GM18499 (cell line): ENCODE results near the gene POLG2.

Source experiments
- ATAC-seq: cut with Tn5 transposase; IDR thresholded peaks from one replicate; pipeline ENCODE4 v1.9.1; 2021; ENCODE audit warnings: moderate number of reproducible peaks; ENCODE audit not compliant: insufficient read depth, unreplicated experiment

POLG2 gene

DNA sequence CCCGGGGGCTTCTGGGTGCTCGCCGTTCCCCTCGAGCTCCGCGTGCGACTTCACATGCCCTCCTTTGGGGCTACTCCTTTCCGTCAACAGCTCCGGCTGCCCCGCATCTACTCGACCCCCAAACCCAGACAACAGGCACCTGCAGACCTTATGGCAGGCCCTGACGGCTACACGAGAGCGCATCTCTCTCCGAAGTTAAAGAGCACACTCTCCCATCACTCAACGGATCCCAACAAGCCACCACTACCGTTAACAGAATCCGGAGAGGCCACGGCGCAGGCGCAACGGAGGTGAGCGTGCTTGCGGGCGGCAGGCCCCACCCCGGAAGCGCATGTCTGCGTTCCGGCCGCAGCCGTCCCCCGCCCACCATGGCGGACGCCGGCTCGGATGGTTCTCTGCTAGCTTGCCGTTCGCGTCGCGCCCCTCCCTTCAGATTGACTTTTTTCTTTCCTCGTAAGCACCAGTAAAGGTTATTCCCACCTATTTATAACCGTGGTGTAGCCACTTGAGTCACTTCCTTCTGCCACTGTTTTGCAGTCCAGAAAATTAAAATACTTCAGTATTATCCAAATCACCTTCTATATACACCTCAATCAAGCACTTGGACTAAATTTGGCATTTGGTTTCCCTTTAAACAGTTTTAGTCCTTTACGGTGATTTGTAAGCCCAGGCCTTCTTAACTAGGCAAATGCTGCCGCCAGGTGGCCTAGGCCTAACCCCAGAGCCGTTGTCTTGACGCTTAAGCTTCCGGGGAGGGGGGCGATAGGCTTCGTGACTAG lies at the start of gene POLG2:
TSS of gene POLG2 (minus strand) at position 269 of the 779 bp plus-strand sequence. CDS start at position 183, 86 bp downstream.
- ATAC-seq: peak; percentile 46

DNA sequence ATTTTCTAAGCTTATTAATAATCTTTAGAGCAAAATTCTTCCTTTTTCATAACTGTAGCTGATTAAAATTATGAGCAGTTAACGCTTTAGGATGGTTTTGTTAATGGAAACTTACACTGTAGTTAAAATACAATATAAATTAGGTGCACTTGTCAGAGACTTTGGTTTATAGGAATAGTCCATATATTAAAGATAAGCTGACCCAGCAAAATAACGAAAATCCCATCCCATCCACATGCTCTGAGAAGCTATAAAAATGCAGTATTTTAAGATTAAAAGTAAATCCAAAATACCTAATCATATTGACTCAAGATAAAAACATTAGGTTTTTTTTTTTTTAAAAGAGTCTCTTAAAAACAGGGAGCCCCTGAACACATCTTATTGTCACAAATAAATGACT lies 47.9 kb upstream of the POLG2 start:
- ATAC-seq: no peak

DNA sequence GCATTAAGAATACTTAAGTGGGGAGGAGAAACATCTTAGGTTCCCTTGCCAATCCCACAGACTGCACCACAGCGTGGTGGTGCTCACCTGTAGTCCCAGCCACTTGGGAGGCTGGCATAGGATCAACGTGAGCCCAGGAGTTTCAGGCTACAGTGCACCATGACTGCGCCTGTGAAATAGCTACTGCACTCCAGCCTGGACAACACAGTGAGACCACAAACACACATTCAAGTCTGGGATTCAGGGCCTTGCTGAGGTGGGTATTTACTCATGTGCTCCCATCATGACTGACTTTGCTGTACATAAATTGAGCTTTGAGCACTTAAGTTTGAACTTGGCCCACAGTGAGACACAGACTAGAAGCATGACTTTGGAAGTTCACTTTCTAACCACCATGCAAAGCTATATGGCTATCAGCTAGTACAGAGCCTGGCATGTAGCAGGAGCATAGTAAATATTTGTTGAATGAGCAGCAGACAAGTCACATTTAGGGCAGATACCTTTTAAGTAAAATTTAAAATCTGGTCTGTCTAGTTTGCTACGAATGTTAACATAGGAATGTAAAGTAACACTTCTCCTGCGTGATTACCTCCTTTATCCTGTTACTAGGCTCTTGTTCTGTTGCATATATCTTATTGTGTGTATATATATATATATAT lies 43.4 kb upstream of the POLG2 start:
- no peak for ATAC-seq

DNA sequence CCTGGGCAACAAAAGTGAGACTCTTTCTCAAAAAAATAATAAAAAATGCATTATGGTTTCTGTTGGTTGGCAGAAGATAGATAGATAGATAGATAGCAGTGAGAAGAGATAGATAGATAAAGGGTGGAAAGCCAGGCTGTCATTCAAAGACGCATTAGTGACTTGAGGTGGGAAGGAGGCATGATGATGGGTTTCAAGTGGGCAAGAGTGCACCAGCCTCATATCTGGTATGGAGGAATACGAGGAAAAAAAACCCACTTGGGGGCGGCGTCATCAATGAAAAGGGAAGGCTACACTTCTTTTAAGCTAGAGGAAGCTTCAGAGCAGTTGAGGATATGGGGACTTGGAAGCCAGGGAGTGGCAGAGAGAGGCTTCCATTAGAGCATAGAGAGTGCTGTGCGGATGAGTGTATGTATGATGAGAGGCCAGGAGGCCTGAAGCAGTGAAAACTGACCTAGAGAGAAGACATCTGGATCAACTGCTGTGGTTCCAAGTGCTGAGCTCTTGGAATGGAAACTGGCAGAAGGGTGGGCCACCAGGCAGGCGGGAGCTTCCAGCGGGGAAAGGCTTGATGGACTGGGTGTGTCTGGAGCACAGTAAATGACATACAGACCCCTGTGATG lies 41.8 kb upstream of the POLG2 start:
- ATAC-seq: no peak

DNA sequence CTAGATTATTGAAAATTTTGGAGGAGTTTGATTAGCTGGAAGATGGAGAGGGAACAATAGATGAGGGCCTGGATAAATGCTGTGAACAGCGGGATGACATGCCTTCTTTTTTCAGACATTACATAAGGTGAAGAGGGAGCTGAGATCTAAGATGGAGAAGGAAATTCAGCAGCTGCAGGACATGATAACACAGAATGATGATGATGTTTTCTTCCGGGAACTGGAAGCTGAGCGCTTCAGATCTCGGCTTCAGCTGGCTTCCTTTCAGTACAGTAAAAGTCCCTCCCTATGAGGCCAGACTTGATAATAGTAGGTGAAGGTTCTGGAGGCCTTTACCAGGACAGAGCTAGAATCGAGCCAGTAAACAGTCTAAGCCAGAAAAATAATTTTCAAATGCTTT lies 40.6 kb upstream of the POLG2 start:
- no peak for ATAC-seq

DNA sequence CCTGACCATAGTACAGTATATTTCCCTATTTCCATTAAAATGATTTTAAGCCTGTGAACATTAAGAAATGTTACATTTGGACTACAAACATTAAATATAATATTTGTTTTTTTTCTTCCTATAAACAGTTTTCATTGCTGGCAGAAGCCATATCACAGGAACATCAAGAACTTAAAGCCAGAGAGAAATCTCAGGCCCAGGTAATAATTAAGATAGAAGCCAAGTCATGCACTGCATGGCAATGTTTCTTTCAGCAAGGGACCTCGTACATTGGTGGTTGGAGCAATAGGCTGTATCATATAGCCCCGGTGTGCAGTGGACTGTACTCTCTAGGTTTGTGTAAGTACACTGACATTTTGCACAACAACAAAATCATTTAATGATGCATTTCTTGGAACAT lies 40.1 kb upstream of the POLG2 start:
- ATAC-seq: no peak

DNA sequence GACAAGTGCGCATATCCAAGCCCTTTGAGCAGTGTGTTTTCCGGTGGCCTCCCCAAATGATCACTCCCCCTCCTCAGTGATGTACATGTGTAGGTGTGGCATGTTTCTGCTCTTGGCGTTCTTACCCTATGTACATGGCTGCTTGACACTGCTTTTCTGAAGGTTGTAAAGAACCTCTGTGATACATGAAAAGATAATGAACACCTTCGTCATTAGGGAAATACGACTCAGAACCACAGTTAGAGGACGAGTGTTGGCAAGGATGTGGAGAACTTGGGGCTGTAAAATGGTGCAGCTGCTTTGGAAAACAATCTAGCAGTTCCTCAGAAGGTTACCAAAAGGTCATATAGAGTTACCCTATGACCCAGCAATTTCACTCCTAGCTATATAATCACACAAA lies 38.5 kb upstream of the POLG2 start:
- ATAC-seq: no peak

DNA sequence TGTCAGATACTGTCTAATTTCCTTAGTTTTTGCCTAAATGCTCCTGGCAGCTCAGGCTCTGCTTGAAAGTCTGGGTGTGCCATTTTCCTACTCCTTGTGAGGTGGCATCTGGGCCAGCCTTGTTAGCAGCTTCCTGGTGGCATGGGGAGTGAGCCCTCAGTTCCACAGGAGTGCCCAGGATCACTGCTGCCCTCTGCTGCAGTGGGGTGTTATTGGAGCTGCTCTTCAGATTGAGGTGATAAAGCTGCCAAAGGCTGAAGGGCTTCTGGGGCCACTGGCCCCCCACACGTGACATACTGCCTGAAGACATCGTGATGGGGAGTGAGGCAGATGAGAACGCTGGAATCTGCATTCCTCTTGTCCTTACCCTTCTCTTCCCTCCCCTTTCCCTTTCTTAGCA lies 37.3 kb upstream of the POLG2 start:
- ATAC-seq: no peak

DNA sequence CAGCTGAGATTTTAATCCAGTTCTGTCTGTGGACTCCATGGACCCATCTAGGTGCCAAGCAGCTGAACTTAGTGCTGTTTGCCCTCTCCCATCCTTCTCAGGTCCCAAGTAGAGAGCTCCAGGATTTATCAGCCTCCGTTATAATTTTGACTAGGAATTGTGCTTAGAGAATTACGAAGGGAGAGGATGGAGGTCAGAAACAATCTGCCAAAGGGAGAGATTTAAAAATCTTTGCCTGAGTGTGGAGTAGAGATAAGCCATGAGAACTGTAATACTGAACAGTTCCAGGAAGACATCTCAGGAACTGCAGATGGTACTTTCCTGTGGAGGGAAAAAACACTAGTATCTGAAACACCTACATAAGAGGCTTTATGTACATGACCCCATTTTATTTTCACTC lies 36.9 kb upstream of the POLG2 start:
- no peak for ATAC-seq

DNA sequence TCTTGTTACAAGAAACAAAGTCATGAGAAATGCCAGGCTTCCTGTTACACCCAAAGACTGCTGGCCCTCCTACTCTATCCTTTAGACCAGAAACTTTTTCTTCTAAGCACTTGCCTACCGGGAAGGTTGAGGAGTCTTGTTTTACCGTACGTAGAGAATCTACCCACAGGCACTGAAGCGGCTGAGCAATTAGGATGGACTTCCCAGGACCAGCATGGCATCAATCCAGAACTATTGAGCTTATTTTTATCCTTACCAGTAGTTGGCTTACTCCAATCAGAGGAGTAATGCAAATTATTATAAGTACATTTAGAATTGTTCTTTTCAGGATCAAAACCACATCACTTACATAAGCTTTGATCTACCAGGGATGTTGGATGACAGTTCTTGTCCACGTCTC lies 35.6 kb upstream of the POLG2 start:
- ATAC-seq: no peak

DNA sequence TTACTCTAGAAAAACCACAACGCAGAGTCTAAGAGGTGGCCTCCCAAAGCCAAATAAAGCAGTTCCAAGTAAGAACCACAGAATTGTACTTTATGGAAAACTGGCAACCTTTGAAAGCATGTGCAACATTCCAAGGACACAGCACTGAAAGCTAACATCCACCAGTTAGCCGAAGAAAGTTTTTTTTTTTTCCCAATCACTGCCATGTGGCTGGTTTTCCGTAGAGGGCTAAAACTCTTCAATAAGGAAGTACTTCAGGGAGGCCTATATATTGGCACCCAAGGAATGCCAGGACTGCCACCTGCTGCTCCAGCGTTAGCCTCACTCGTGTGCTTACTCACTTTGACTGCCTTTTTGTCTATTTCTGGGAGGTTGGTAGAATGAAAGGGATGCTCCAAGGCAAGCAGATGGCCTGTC lies 35.1 kb upstream of the POLG2 start:
- ATAC-seq: no peak

DNA sequence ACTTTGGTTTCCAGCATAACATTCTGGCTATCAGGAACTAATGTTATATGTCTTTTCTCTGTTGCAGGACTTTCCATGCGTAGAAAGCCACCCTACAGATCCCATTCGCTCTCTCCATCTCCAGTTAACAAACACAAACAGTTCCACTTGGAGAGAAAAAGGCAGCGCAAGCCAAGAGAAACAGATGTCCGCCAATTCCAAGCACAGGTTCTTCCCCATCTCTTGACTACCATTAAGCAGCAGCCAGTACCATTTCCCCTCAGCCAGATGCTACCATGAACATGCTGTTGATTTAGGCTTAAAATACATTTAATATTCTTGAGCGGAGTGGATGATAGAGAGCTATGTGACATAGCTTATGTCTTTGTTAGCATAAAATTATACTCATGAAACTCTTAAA lies 32.4 kb upstream of the POLG2 start:
- ATAC-seq: no peak

DNA sequence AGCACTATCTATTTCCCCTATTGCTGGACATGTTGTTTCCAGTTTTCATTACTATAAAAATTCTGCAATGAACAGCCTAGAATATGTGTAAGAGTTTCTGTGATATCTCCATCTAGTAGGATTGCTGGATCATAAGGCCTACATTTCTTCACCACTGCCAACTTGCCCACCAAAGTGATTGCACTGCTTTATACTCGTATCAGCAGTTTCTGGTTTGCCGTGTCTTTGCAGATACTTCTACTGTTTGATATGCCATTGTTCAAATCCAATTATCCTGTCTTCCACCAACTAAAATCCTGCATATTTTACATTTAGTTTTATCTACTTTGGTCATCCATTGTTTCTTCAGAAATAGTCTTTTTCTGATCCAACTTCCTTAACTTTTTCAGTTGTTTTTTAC lies 31.1 kb upstream of the POLG2 start:
- no peak for ATAC-seq

DNA sequence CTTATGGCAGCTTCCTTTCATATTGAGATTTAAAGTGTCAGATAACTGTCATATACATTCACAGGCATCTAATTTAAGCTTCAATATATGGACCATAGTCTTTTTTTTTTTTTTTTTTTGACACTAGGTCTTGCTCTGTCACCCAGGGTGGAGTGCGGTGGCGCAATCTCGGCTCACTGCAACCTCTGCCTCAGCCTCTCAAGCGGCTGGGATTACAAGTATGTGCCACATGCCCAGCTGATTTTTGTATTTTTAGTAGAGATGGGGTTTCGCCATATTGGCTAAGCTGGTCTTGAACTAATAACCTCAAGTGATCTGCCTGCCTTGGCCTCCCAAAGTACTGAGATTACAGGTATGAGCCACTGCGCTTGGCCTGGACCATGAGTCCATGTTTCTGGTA lies 23.5 kb upstream of the POLG2 start:
- no peak for ATAC-seq

DNA sequence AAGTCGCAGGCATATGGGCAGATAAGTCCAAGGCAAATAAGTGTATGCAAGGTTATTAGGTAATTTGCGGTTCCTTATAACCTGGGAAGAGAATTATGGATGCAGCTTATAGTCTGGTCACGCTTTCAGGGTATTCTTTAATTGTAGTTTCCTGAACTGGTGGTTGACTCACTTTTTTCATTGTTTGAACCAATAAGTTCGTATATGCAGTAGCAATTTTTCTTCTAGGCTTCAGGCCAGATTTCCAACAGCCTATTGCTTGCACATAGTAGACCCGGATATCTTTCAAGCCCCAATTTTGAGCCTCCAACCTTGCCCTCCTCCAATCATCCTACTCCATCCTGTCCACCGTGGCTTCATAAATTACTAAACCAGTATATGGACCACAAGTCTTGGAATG lies 22.7 kb upstream of the POLG2 start:
- ATAC-seq: no peak

DNA sequence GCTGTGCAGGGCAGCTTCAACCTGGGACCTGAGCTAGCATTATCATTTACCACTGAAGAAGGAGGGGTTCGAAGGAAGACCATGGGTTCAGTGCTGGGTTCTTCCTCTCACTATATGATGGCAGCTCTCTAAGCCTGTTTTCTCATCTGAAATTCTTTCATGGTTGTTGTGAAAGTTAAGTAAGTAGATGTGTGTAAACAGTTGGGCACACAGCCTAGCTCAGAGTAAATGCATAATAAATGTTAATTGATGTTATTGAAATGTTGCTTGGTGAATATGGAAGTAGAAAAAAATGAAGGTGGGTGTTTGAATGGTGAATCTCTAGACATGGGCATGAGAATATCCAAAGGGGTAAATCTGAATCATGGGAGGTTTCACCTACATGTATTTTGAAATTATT lies 19.0 kb upstream of the POLG2 start:
- ATAC-seq: no peak

DNA sequence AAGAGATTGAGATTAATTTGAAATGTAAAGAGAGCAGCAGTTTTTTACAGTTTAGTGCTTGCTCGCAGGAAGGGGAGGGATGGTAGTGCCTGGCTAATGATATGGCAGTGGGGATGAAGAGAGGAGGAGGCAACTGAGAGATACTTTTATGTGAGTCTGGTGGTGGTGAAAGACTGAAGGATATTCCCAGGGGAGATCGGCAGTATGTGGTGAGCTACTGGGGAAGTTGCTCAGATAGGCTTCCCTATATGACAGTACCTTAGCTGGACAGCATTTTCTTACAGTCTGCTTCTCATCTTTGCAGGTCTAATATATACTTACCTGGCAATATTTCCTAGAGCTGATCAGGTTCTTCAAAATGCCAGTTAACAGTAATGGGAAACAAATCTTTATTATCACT lies 18.6 kb upstream of the POLG2 start:
- no peak for ATAC-seq

DNA sequence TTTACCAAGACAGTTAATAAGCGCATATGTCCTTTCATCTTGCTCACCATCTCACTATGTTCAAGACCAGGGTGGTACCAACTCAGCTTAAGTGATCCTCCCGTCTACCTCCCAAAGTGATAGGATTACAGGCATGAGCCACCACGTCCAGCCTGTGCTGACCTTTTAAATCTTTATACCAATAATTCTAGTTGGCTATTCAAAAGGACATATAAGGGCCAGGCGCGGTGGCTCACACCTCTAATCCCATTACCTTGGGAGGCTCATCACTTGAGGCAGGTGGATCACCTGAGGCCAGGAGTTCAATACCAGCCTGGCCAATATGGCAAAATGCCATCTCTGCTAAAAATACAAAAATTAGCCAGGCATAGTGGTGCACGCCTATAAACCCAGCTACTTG lies 12.3 kb upstream of the POLG2 start:
- ATAC-seq: no peak

DNA sequence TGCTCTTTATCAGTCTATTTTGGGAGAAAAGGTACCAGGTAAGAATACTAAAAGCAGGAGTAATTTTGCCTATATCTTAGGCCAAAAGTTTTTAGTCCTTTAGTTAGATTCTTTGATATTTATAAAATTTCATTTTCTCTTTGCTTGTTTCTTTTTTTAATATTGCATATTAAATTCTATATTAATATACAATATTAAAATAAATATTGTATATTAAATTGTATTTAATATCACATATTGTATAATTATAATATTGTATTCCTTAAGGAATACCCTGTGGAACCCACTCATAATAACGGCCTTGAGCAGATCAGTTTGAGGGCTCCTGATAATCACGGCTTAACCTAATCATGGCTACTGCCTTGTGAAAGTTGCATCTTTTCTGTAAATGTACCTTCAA lies 11.8 kb upstream of the POLG2 start:
- no peak for ATAC-seq

DNA sequence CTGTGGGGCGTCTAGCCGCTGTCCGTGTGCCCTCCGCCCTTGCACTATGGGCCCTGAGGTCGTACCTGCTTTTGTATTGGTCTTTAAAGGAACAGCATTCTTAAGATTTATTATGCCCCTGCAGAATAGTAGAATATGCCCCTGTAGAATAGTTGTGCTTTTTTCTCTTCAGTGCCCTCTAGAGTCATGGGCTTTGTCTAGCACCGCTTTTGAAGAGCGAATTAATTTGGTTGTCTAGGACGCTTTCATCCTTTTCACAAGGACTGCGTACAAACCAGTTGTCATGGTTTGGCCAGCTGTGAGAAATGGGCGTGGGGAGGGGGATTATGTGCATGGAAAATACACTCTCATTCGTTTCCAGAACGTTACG lies 10.5 kb upstream of the POLG2 start:
- peak; percentile 14 for ATAC-seq

DNA sequence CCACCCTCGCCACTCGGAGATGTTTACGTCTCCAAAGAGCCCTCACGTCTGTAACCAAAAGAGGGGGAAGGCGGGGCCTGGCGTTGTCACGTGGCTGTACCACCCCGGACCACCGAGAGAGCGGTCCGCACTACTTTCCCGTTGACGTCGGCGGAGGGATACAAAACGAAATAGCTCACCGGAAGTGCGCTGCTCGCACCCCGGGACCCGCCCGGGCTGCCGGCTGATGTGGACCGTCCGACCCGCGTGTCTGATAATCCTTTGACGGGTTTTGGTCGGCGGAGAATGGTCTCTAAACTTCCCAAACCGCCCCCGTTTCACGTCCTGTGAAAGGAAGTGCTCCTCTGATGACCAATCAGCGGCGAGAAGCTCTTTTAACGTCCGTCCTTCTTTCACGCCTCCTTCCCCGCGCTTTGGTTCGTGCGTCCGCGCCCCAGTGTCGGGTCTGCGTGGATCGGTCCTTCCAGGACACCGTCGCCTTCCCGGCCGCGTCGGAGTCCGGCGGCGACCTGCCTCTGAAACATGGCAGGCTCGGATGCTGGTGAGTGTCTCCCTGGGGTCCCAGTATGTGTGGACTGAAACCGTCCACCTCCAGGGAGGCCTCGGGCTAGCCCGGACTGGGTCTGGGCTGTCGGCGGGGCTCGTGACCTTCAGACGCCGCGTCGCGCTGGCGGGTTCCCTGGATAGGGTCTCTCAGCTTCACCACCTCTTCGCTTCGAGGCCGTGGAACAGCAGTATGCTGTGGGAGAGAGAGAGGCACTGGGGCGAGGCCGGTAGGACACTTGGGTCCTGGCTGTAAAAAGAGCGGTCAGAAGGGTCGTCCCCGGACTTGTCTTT lies 9.9 kb upstream of the POLG2 start, which contains the start of gene CEP95:
TSS of gene CEP95 (plus strand) at position 402 of the 837 bp plus-strand sequence. CDS start at position 523, 121 bp downstream.
- ATAC-seq: peak; percentile 36
